Measurements from ENCODE around the gene DLGAP1. TPM values are rescaled to one million over a fixed set of nuclear protein-coding genes. Genes with fewer than 3 reads are reported as not detected.

DLGAP1 gene
- total and polyA plus RNA-seq, 2 donors (not counting 1 experiment from before 2014, with no cell fraction given): 0.07 to 0.61 TPM

GRCh38 chr18:3704556-3705344 lies 750.4 kb downstream of the DLGAP1 start:
- no peaks in the 10 kb centered on the region for H3K36me3 ChIP-seq (replicated peaks in 1 of 2; ENCODE audit: control extremely low read depth in 1 of 2, control insufficient read depth in 1 of 2, extremely low read depth in 1 of 2, insufficient read depth in 2 of 2, low read length in 1 of 2)
- H3K27me3 ChIP-seq (replicated peaks in 1 of 4; ENCODE audit: control extremely low read depth in 1 of 4, control insufficient read depth in 3 of 4, insufficient read depth in 4 of 4, low read length in 3 of 4): peaks cover 0 to 9% (median 0%) of the 10 kb centered on the region in 4 experiments
- WGBS (ENCODE audit: insufficient coverage): no CpG with 5 or more reads among the region's 3 CpGs
- ATAC-seq (ENCODE audit: low read depth): no peak
- no peak overlapping the region for H3K4me3 ChIP-seq (ENCODE audit: control extremely low read depth in 1 of 5, extremely low read depth in 1 of 5, insufficient read depth in 1 of 5, low read depth in 2 of 5, low read length in 4 of 5)
- intact Hi-C loops (cut with micrococcal nuclease): no loop called here
- H3K9ac ChIP-seq (ENCODE audit: low read length): no peak overlapping the region
- no peaks in the 10 kb centered on the region for H4K20me1 ChIP-seq (ENCODE audit: control insufficient read depth, insufficient read depth, low read length, poor library complexity, severe bottlenecking)
- POLR2A ChIA-PET: no interaction called here
- Mint-ChIP-seq H3K27ac (no peak overlapping the region), H3K27me3 (peaks cover 50% of the 10 kb centered on the region), H3K4me1 (peaks cover 7% of the 10 kb centered on the region), H3K9me3 (ENCODE audit: insufficient read depth) (no peaks in the 10 kb centered on the region), H3K4me3 (no peak overlapping the region)
- TF ChIP-seq, protein P1, sequence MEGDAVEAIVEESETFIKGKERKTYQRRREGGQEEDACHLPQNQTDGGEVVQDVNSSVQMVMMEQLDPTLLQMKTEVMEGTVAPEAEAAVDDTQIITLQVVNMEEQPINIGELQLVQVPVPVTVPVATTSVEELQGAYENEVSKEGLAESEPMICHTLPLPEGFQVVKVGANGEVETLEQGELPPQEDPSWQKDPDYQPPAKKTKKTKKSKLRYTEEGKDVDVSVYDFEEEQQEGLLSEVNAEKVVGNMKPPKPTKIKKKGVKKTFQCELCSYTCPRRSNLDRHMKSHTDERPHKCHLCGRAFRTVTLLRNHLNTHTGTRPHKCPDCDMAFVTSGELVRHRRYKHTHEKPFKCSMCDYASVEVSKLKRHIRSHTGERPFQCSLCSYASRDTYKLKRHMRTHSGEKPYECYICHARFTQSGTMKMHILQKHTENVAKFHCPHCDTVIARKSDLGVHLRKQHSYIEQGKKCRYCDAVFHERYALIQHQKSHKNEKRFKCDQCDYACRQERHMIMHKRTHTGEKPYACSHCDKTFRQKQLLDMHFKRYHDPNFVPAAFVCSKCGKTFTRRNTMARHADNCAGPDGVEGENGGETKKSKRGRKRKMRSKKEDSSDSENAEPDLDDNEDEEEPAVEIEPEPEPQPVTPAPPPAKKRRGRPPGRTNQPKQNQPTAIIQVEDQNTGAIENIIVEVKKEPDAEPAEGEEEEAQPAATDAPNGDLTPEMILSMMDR (IDR thresholded peaks at IDR 0.05): no peak
- no peak for TF ChIP-seq EZH2 (IDR thresholded peaks at IDR 0.05; ENCODE audit: borderline replicate concordance, insufficient read depth, low read depth, low read length, poor library complexity, severe bottlenecking)
- H3K9me3 ChIP-seq (ENCODE audit: control extremely low read depth in 1 of 3, control insufficient read depth in 2 of 3, insufficient read depth in 1 of 3, low read length in 2 of 3): no peaks in the 10 kb centered on the region
- no peaks in the 10 kb centered on the region for H3K4me1 ChIP-seq (ENCODE audit: control insufficient read depth in 2 of 2, insufficient read depth in 2 of 2, low read length in 2 of 2)
- H3K27ac ChIP-seq (ENCODE audit: low read length in 2 of 2): no peak overlapping the region
- no peak overlapping the region for H2AFZ ChIP-seq (ENCODE audit: insufficient read depth, low read depth, low read length, poor library complexity, severe bottlenecking)
- no peak for DNase-seq
- CTCF ChIA-PET: no interaction called here
- H3K79me2 ChIP-seq (ENCODE audit: control insufficient read depth, insufficient read depth, low read length): no peaks in the 10 kb centered on the region
- no peak overlapping the region for H3K4me2 ChIP-seq (replicated peaks; ENCODE audit: low read depth, low read length, poor library complexity, severe bottlenecking)

DNA sequence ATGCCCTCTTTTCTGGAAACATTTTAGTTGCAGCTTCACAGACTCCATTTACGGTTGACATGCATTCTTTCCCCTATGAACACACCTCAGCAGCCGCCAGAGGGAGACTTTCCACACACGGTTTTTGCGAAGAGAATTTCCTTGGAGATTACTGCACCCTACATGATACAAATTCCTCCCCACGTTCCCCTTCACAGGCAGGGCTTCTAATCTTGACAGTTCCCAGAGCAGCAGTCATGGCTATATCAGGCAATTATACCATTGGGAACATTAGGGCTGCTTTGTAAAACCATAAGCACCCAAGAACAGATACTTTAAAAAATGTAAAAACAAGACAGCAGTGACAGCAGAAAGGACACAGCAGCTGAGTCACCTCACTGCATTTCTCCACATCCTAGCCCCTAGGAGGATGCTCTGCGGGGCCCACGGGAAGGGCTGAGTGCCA lies 751.4 kb downstream of the DLGAP1 start:
- Histone ChIP-seq H3K4me3 (ENCODE audit: control extremely low read depth in 1 of 5, extremely low read depth in 1 of 5, insufficient read depth in 1 of 5, low read depth in 2 of 5, low read length in 4 of 5) (no peak overlapping the region), H3K27me3 (replicated peaks in 1 of 4; ENCODE audit: control extremely low read depth in 1 of 4, control insufficient read depth in 3 of 4, insufficient read depth in 4 of 4, low read length in 3 of 4) (peaks cover 0 to 9% (median 0%) of the 10 kb centered on the region in 4 experiments), H3K9ac (ENCODE audit: low read length) (no peak overlapping the region), H3K27ac (ENCODE audit: low read length in 2 of 2) (no peak overlapping the region), H3K36me3 (replicated peaks in 1 of 2; ENCODE audit: control extremely low read depth in 1 of 2, control insufficient read depth in 1 of 2, extremely low read depth in 1 of 2, insufficient read depth in 2 of 2, low read length in 1 of 2) (no peaks in the 10 kb centered on the region), H4K20me1 (ENCODE audit: control insufficient read depth, insufficient read depth, low read length, poor library complexity, severe bottlenecking) (no peaks in the 10 kb centered on the region), H3K4me2 (replicated peaks; ENCODE audit: low read depth, low read length, poor library complexity, severe bottlenecking) (no peak overlapping the region), H3K9me3 (ENCODE audit: control extremely low read depth in 1 of 3, control insufficient read depth in 2 of 3, insufficient read depth in 1 of 3, low read length in 2 of 3) (no peaks in the 10 kb centered on the region), H2AFZ (ENCODE audit: insufficient read depth, low read depth, low read length, poor library complexity, severe bottlenecking) (peak overlapping the region; percentile 44), H3K79me2 (ENCODE audit: control insufficient read depth, insufficient read depth, low read length) (no peaks in the 10 kb centered on the region), H3K4me1 (ENCODE audit: control insufficient read depth in 2 of 2, insufficient read depth in 2 of 2, low read length in 2 of 2) (peaks cover 0 to 4% of the 10 kb centered on the region in 2 donors)
- peaks cover 55% of the 10 kb centered on the region for H3K27me3 Mint-ChIP-seq
- DNase-seq: peak; percentile 15
- ATAC-seq (ENCODE audit: low read depth): no peak
- H3K9me3 Mint-ChIP-seq (ENCODE audit: insufficient read depth): no peaks in the 10 kb centered on the region
- POLR2A ChIA-PET: no interaction called here
- H3K27ac Mint-ChIP-seq: no peak overlapping the region
- no peak overlapping the region for H3K4me3 Mint-ChIP-seq
- TF ChIP-seq EZH2 (IDR thresholded peaks at IDR 0.05; ENCODE audit: borderline replicate concordance, insufficient read depth, low read depth, low read length, poor library complexity, severe bottlenecking): no peak
- TF ChIP-seq, protein P1 (IDR thresholded peaks at IDR 0.05): peak; percentile 49
- intact Hi-C loops (cut with micrococcal nuclease): no loop called here
- WGBS (ENCODE audit: insufficient coverage): 15% methylated on average over 7 of the region's 7 CpGs
- peaks cover 8% of the 10 kb centered on the region for H3K4me1 Mint-ChIP-seq
- CTCF ChIA-PET: interaction anchor here (0.7 kb wide), 1 partner anchor 20 kb away, joined by 3 read pairs; no protein-coding TSS in a partner anchor
